ENCODE results near the gene ULK3.

ULK3 gene

GRCh38 chr15:74789171-74789631, 53.8 kb downstream of the ULK3 start:
- peak overlapping the region; percentile 65; the same call in 1 of the 2 replicates for H3K4me3 ChIP-seq (ENCODE audit: low read length)
- no peak for TF ChIP-seq ZNF274 (IDR thresholded peaks at IDR 0.05; ENCODE audit: low read depth, low read length)

- H3K4me3 ChIP-seq (ENCODE audit: low read length), result peak overlapping the region; percentile 65; the same call in 1 of the 2 replicates
- TF ChIP-seq ZNF274 (IDR thresholded peaks at IDR 0.05; ENCODE audit: low read depth, low read length), result no peak
Observed at GRCh38 chr15:74788683-74789151, 54.2 kb downstream of the ULK3 start.

- H3K4me3 ChIP-seq (ENCODE audit: low read length), result peak overlapping the region; percentile 65; the same call in 1 of the 2 replicates
- TF ChIP-seq ZNF274 (IDR thresholded peaks at IDR 0.05; ENCODE audit: low read depth, low read length), result no peak
Observed at GRCh38 chr15:74788042-74788682, 54.8 kb downstream of the ULK3 start.

GRCh38 chr15:74787251-74788041, 55.5 kb downstream of the ULK3 start:
- TF ChIP-seq ZNF274 (IDR thresholded peaks at IDR 0.05; ENCODE audit: low read depth, low read length), result no peak

GRCh38 chr15:74786551-74787165, 56.3 kb downstream of the ULK3 start:
- H3K4me3 ChIP-seq (ENCODE audit: low read length), result peak overlapping the region; percentile 93; the same call in 1 of the 2 replicates
- no peak for TF ChIP-seq ZNF274 (IDR thresholded peaks at IDR 0.05; ENCODE audit: low read depth, low read length)

More at GRCh38 chr15:74787251-74788041, 55.5 kb downstream of the ULK3 start:
- H3K4me3 ChIP-seq (ENCODE audit: low read length), result peak overlapping the region; percentile 93; the same call in 1 of the 2 replicates
